ENCODE results near the gene SAMD7.

The SAMD7 gene

DNA sequence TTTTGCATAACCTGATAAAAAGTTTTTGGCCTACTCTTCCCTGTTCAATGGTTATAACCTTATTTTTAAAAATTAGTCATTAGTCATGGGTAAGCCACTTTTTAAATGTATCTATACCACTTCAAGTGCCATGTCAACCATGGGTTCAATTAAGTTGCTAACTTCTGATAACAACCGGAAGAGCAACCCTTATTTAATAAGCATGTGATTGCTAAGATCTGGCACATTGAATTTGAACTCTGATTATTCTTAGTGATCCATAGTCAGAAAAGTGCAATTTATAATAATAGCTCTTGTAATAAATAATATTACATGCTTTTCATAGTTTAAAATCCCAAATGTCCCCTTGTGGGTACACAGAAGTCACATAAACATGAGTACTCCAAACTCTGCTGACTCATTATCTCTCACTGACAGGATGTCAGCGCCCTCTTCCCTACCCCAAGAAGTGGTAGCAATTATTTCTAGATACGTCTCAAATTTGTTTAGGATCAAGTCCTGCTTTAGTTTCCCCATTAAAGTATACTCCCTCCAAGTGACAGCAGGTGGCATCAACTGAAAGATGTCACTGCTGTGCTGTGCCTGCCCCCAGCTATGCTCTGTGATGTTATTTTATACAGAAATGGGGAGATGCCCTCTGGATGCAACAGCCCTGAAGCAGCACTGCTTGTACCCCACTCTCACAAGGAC, 18.6 kb downstream of the SAMD7 start:
- in situ Hi-C loops (cut with MboI; ENCODE audit: low pct_unique_long_range_greater_than_20kb, low sequenced_read_pairs, unreplicated experiment) = no loop called here

DNA sequence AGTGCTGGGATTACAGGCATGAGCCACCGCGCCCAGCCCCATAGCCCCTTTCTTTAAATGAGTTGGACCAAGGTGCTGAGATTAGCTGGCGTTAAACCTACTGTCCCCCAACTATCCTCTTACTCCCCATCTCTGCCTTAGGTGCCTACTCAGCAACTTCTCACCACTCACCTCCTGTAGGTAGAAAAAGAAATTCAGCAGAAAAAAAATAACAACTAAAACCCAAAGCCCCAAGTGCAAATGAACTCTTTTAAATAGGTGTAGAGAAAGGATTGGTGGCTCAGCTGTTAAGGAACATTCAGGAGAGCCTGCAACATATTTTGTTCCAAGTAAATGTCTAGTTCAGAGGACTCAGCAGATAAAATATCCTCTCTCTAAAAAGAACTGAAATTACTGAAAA, 19.5 kb downstream of the SAMD7 start:
- in situ Hi-C loops (cut with MboI; ENCODE audit: low pct_unique_long_range_greater_than_20kb, low sequenced_read_pairs, unreplicated experiment) = no loop called here
- TF ChIP-seq, protein P1, sequence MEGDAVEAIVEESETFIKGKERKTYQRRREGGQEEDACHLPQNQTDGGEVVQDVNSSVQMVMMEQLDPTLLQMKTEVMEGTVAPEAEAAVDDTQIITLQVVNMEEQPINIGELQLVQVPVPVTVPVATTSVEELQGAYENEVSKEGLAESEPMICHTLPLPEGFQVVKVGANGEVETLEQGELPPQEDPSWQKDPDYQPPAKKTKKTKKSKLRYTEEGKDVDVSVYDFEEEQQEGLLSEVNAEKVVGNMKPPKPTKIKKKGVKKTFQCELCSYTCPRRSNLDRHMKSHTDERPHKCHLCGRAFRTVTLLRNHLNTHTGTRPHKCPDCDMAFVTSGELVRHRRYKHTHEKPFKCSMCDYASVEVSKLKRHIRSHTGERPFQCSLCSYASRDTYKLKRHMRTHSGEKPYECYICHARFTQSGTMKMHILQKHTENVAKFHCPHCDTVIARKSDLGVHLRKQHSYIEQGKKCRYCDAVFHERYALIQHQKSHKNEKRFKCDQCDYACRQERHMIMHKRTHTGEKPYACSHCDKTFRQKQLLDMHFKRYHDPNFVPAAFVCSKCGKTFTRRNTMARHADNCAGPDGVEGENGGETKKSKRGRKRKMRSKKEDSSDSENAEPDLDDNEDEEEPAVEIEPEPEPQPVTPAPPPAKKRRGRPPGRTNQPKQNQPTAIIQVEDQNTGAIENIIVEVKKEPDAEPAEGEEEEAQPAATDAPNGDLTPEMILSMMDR (IDR thresholded peaks at IDR 0.05; ENCODE audit: extremely low read depth, insufficient read depth, missing control alignments) = no peak
- DNase-seq (ENCODE audit: low spot score) = no peak

More for the DNA sequence above, 18.6 kb downstream of the SAMD7 start:
- TF ChIP-seq, protein P1 (IDR thresholded peaks at IDR 0.05; ENCODE audit: extremely low read depth, insufficient read depth, missing control alignments) = peak; percentile 31
- peak; percentile 47 for DNase-seq (ENCODE audit: low spot score)

DNA sequence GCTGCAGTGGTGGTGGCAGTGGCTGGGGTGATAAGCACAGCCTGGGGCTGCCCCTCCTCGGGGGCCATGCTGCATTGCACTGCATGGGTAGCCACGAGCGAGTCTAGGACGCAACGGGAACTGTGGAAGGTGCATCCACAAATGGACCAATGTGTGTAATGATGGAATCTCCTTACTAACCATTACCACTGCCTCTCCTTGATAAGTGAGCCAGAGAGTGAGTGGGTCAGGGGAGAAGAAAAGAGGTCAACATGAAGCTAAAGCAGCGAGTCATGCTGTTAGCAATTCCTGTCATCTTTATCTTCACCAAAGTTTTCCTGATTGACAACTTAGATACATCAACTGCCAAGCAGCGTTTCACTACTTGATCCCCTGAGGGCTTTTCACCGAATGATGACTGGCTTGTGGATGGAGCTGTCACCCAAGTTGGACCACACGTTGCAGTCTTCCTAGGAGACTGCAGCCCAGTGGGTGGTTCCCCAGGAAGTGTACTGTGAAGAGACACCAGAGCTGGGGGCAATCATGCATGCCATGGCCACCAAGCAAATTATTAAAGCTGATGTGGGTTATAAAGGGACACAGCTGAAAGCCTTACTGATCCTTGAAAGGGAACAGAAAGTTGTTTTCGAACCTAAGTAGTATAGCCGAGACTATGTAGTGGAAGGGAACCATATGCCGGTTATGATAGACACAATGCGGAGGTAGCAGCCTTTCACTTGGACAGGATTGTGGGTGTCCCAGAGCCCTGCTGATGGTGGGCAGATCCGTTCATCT, 20.6 kb downstream of the SAMD7 start:
- in situ Hi-C loops (cut with MboI; ENCODE audit: low pct_unique_long_range_greater_than_20kb, low sequenced_read_pairs, unreplicated experiment) = no loop called here
- DNase-seq (ENCODE audit: low spot score) = peak; percentile 50
- TF ChIP-seq, protein P1 (IDR thresholded peaks at IDR 0.05; ENCODE audit: extremely low read depth, insufficient read depth, missing control alignments) = no peak

DNA sequence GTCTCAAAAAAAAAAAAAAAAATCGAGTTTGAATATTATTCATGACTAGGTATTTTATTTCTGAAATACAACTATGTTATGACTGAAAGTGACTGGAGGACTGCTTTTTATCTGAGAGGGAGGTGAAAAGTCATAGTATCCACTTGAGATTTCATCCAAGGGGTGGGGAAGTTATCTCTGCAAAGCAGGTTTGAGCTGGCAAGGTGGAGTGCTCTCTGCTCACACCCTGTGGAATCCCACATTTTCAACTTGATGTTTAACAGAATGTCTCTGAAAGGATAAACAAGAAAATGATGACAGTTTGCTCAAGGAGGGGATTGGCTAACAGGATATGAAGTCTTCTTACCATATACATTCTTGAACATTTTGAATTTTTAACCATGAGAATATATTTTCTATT, 27.9 kb downstream of the SAMD7 start:
- TF ChIP-seq, protein P1 (IDR thresholded peaks at IDR 0.05; ENCODE audit: extremely low read depth, insufficient read depth, missing control alignments) = no peak
- in situ Hi-C loops (cut with MboI; ENCODE audit: low pct_unique_long_range_greater_than_20kb, low sequenced_read_pairs, unreplicated experiment) = no loop called here
- no peak for DNase-seq (ENCODE audit: low spot score)

DNA sequence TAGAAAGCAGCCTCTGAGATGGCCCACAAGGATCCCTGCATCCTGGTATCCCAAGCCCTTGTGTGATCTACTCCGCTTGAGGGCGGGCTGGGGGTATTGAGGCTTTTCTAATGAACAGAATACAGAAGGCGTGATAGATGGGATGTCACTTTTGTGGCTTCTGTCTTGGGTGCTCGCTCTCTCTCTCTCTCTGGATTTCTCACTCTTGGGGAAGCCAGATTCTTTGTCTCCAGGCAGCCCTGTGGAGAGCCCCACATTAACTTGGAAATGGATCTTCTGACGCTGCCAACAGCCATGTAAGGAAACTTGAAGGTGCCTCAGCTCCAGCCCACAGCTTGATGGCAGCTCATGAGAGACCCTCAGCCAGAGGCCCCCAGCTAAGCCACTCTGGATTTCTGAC, 28.4 kb downstream of the SAMD7 start:
- TF ChIP-seq, protein P1 (IDR thresholded peaks at IDR 0.05; ENCODE audit: extremely low read depth, insufficient read depth, missing control alignments) = no peak
- no peak for DNase-seq (ENCODE audit: low spot score)
- in situ Hi-C loops (cut with MboI; ENCODE audit: low pct_unique_long_range_greater_than_20kb, low sequenced_read_pairs, unreplicated experiment) = no loop called here

DNA sequence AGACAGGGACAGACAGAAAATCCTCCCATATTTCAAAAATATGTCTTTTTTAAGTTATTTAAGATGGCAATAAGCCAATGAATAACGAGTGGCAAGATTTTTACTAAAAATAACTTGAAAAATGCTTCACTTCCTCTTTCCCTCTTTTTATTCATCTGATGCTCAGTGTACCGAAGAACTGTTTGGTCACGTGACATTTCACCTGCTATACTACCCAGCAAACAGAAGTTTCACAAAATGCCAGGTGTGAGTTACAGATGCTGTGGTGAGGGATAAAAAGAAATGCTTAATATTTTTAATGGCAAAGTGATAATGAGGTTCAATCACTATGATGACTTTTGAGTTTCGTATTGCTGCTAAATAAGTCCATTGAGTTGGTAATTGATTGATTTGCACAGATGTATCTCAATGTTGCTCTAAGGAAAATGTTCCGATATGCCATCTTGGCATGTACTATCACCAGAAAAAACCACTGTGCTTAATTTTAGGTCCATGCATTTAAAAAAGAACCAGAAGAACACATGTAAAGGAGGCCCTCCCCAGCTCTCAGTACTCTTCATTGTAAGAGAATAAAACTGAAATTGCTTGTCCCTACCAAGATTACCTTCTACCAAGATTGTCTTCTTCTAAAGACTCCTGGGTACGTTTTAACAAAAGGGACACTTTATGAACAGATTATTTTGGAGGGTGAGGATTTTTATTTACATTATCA, 29.3 kb downstream of the SAMD7 start:
- TF ChIP-seq, protein P1 (IDR thresholded peaks at IDR 0.05; ENCODE audit: extremely low read depth, insufficient read depth, missing control alignments) = no peak
- DNase-seq (ENCODE audit: low spot score) = peak; percentile 37
- in situ Hi-C loops (cut with MboI; ENCODE audit: low pct_unique_long_range_greater_than_20kb, low sequenced_read_pairs, unreplicated experiment) = no loop called here

All from GM13977 (cell line).